ENCODE results near the gene FER1L5. TPM values are rescaled to one million over a fixed set of nuclear protein-coding genes. Genes with fewer than 3 reads are reported as not detected.

FER1L5 gene
- total RNA-seq, 1 experiment from 2014 or later = 1.2 TPM

- H3K18ac ChIP-seq (ENCODE audit: insufficient read length, low read depth, low read length) = no peak overlapping the region
- Mint-ChIP-seq H3K27me3 (ENCODE audit: low read depth) (peaks cover 9% of the 10 kb centered on the region), H3K4me1 (peaks cover under 1 to 4% of the 10 kb centered on the region in 2 experiments; a peak in 3 of 4 replicates), H3K27ac (no peak overlapping the region), H3K4me3 (no peak overlapping the region), H3K9me3 (no peaks in the 10 kb centered on the region), H3K36me3 (ENCODE audit: insufficient read depth in 1 of 3, low read depth in 3 of 3) (no peaks in the 10 kb centered on the region)
- H4K20me1 ChIP-seq (ENCODE audit: control insufficient read depth, insufficient read depth, insufficient read length) = no peaks in the 10 kb centered on the region
- TF ChIP-seq CTCF (conservative IDR thresholded peaks at IDR 0.05) = no peak
- WGBS (ENCODE audit: extremely low coverage, insufficient read length, low lambda C conversion rate) = no CpG with 5 or more reads among the region's 7 CpGs
- H3K23me2 ChIP-seq (ENCODE audit: insufficient read length, low read depth, low read length, poor library complexity, severe bottlenecking) = no peaks in the 10 kb centered on the region
- no peaks in the 10 kb centered on the region for H3K4me1 ChIP-seq (ENCODE audit: insufficient read depth, low read length)
- H2BK20ac ChIP-seq (ENCODE audit: low read depth, low read length, poor library complexity, severe bottlenecking) = no peak overlapping the region
- no peak overlapping the region for H3T11ph ChIP-seq (ENCODE audit: low read length)
- no peak overlapping the region for H2BK120ac ChIP-seq (ENCODE audit: low read depth, low read length, poor library complexity, severe bottlenecking)
- no peak overlapping the region for H3K27ac ChIP-seq (ENCODE audit: insufficient read length, low read depth, low read length)
- no peak overlapping the region for H3K4me2 ChIP-seq (ENCODE audit: insufficient read depth, insufficient read length, low read length)
- no peak overlapping the region for H2BK12ac ChIP-seq (ENCODE audit: insufficient read length, low read depth, low read length)
- no peak overlapping the region for H3K9ac ChIP-seq (ENCODE audit: extremely low read depth, insufficient read length, low read length)
- H3K9me3 ChIP-seq (ENCODE audit: control insufficient read depth, low read depth, low read length) = no peaks in the 10 kb centered on the region
- H4K8ac ChIP-seq (replicated peaks; ENCODE audit: insufficient read length, low read depth, low read length) = no peak overlapping the region
- H3K23ac ChIP-seq (ENCODE audit: insufficient read length, low read depth, low read length) = no peak overlapping the region
- no peak overlapping the region for H2BK15ac ChIP-seq (ENCODE audit: low read depth, low read length)
- no peak overlapping the region for H3K14ac ChIP-seq (ENCODE audit: insufficient read depth, low read length)
- no peaks in the 10 kb centered on the region for H3K79me1 ChIP-seq (ENCODE audit: insufficient read depth, low read depth, low read length, poor library complexity, severe bottlenecking)
- H3K79me2 ChIP-seq (ENCODE audit: insufficient read depth, low read length) = no peaks in the 10 kb centered on the region
- no peaks in the 10 kb centered on the region for H3K27me3 ChIP-seq (ENCODE audit: insufficient read depth, low read length)
- H3K4ac ChIP-seq (ENCODE audit: low read depth, low read length) = no peak overlapping the region
- H3K56ac ChIP-seq (ENCODE audit: insufficient read length, low read depth, low read length) = no peak overlapping the region
- no peak overlapping the region for H2BK5ac ChIP-seq (ENCODE audit: insufficient read length, low read length)
- DNase-seq = no peak
- H2AFZ ChIP-seq (ENCODE audit: low read length) = no peak overlapping the region
- no peak overlapping the region for H2AK5ac ChIP-seq (ENCODE audit: insufficient read length, low read length)
- H4K5ac ChIP-seq (ENCODE audit: insufficient read length, low read depth, low read length) = no peak overlapping the region
- H4K91ac ChIP-seq (ENCODE audit: insufficient read length, low read depth, low read length) = no peak overlapping the region
Measured at GRCh38 chr2:96753661-96754282, 111.2 kb downstream of the FER1L5 start.
